K562 (cell line): ENCODE data around the gene PHF19. TPM values are rescaled to one million over a fixed set of nuclear protein-coding genes. Genes with fewer than 3 reads are reported as not detected.
A peak's percentile ranks its signal among the peaks of the same experiment; 100 is the strongest.

Experiments
- BHLHE40 ChIP-seq: IDR thresholded peaks from 2 replicates; pipeline ENCODE4 v1.6.1; 2011; ENCODE audit warnings: low read length, improper control_type of control experiment
- BMI1 ChIP-seq: fragments of 150-350 bp; IDR thresholded peaks from 2 replicates; pipeline ENCODE4 v1.6.1; 2014; ENCODE audit warnings: low read length
- CCNT2 ChIP-seq: IDR thresholded peaks from 2 replicates; pipeline ENCODE4 v1.6.1; 2011; ENCODE audit warnings: borderline replicate concordance, low read depth, mild to moderate bottlenecking, moderate library complexity, mixed read lengths, low read length; ENCODE audit not compliant: insufficient read length; ENCODE audit errors: extremely low read depth
- ETV6 ChIP-seq, 3 experiments: fragments of 150-350 bp in 1 of 3; sonication (generic) in 1 of 3; formaldehyde crosslinking in 1 of 3; IDR thresholded peaks; 2 replicates each; pipeline versions ENCODE4 v1.6.1 to v1.8.0; 2014 to 2022; ENCODE audit warnings: borderline replicate concordance in 2 of 3, low read depth in 2 of 3, antibody characterized with exemption in 1 of 3, low read length in 1 of 3, mild to moderate bottlenecking in 1 of 3, missing genetic modification reagents in 1 of 3
- JUND ChIP-seq, 2 experiments: IDR thresholded peaks; 2 replicates in 1 of 2; 3 replicates in 1 of 2; pipeline ENCODE4 v1.6.1; 2011; ENCODE audit warnings: borderline replicate concordance in 2 of 2, low read depth in 2 of 2, low read length in 2 of 2, improper control_type of control experiment in 1 of 2, missing biosample characterization in 1 of 2, missing genetic modification characterization in 1 of 2, missing genetic modification reagents in 1 of 2
- SMAD2 ChIP-seq: fragments of 150-350 bp; IDR thresholded peaks from 2 replicates; pipeline ENCODE4 v1.6.1; 2014; ENCODE audit warnings: low read depth, mild to moderate bottlenecking, low read length
- TFAP4 ChIP-seq: sonication (generic); formaldehyde crosslinking; IDR thresholded peaks from 2 replicates; pipeline ENCODE4 v1.8.0; 2022; ENCODE audit warnings: missing genetic modification reagents, mild to moderate bottlenecking, moderate library complexity, borderline replicate concordance
- ZFPM2 ChIP-seq: fragments of 250-450 bp; sonication (Bioruptor Pico); IDR thresholded peaks from 2 replicates; pipeline ENCODE4 v1.5.1; 2022; ENCODE audit warnings: mild to moderate bottlenecking
- ZKSCAN8 ChIP-seq: fragments of 200-800 bp; sonication (Bioruptor generic); IDR thresholded peaks from 2 replicates; pipeline ENCODE4 v1.6.1; 2016; ENCODE audit warnings: missing genetic modification characterization, missing compliant biosample characterization
- ZNF253 ChIP-seq: fragments of 250-450 bp; sonication (Bioruptor Pico); conservative IDR thresholded peaks from 2 replicates; pipeline ENCODE4 v1.6.1; 2021; ENCODE audit warnings: mild to moderate bottlenecking
- polyA plus RNA-seq, 8 experiments: library from polyadenylated mRNA; depleted of rRNA in 4 of 8; stranded (reverse) in 5 of 8; unstranded in 3 of 8; fragments of >200 nt; fragmentation: Nextera tagmentation in 2 of 8; fragmentation: Illumina TruSeq in 1 of 8; extraction: Ambion mirVana in 2 of 8; extraction: Trizol in 1 of 8; gene quantifications; 2 replicates each; pipeline versions ENCODE4 v1.2.1 to v1.2.3, GENCODE V29; 2011 to 2014; ENCODE audit warnings: inconsistent platforms in 1 of 8, missing spikeins in 1 of 8
- total RNA-seq, 7 experiments: library from RNA; depleted of rRNA in 6 of 7; stranded (reverse); fragments of >200 nt in 6 of 7; fragmentation: Illumina TruSeq in 2 of 7; extraction: Trizol in 2 of 7; gene quantifications; 2 replicates each; pipeline versions ENCODE4 v1.2.1 to v1.2.3, GENCODE V29; 2011 to 2021; ENCODE audit warnings: low replicate concordance in 1 of 7
- TF ChIP-seq, protein P1 (sequence below): fragments of 450-650 bp; formaldehyde crosslinking; IDR thresholded peaks from 2 replicates; pipeline ENCODE4 v1.4.0; 2022; ENCODE audit warnings: missing genetic modification characterization
- TF ChIP-seq, protein P2 (sequence below): sonication (generic); formaldehyde crosslinking; IDR thresholded peaks from 2 replicates; pipeline ENCODE4 v1.4.0; 2020; ENCODE audit warnings: mild to moderate bottlenecking, missing genetic modification reagents

Gene PHF19
- total and polyA plus RNA-seq, 9 of the 15 experiments (the other 6 are each of a cell fraction or from before 2014, with no cell fraction given), result 95.8 to 403 (median 255) TPM

DNA sequence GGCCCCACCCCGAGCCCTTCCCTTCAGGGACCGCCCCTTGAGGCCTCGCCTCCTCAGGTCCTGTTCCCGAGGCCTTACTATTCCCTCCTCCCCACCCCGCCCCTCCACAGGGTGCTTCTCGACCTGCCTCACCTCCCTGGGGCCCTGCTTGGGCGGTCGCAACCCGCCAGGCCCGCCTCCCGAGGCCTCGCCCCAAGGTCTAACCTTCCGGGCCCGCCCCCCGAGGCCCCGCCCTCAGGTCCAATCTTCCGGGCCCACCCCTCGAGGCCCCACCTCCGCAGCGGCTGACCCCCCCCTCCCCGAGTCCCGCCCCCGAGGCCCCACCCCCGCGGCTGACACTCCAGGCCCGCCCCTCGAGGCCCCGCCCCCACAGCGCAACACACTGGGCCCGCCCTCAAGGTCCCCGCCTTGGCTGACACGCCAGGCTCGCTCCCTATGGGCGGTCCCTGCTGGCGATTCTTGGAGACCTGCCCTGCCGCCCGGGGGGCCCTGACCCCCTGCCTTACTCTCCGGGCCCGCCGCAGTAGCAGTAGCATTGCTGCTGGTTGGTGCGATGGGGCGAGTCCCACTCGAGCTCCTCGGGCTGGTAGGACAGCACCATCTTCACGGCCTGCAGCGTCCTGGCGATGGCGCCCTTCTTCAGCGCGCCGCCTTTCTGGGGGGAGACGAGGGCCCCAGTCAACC, 8.2 kb downstream of the PHF19 start (continued):
- TF ChIP-seq, protein P1, sequence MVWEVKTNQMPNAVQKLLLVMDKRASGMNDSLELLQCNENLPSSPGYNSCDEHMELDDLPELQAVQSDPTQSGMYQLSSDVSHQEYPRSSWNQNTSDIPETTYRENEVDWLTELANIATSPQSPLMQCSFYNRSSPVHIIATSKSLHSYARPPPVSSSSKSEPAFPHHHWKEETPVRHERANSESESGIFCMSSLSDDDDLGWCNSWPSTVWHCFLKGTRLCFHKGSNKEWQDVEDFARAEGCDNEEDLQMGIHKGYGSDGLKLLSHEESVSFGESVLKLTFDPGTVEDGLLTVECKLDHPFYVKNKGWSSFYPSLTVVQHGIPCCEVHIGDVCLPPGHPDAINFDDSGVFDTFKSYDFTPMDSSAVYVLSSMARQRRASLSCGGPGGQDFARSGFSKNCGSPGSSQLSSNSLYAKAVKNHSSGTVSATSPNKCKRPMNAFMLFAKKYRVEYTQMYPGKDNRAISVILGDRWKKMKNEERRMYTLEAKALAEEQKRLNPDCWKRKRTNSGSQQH, result no peak
- no peak for TF ChIP-seq ZKSCAN8 (CRISPR knock-in tag)
- peak in 1 of 2 experiments; percentile 43; a peak in 1 of 4 replicates for TF ChIP-seq ETV6 (IDR thresholded peaks at IDR 0.05; ENCODE audit: borderline replicate concordance in 1 of 2, low read depth in 2 of 2, low read length in 1 of 2)
- TF ChIP-seq ETV6 (CRISPR knock-in tag; IDR thresholded peaks at IDR 0.05; ENCODE audit: borderline replicate concordance), result no peak
- TF ChIP-seq BMI1, result no peak
- no peak for TF ChIP-seq CCNT2
- TF ChIP-seq, protein P2, sequence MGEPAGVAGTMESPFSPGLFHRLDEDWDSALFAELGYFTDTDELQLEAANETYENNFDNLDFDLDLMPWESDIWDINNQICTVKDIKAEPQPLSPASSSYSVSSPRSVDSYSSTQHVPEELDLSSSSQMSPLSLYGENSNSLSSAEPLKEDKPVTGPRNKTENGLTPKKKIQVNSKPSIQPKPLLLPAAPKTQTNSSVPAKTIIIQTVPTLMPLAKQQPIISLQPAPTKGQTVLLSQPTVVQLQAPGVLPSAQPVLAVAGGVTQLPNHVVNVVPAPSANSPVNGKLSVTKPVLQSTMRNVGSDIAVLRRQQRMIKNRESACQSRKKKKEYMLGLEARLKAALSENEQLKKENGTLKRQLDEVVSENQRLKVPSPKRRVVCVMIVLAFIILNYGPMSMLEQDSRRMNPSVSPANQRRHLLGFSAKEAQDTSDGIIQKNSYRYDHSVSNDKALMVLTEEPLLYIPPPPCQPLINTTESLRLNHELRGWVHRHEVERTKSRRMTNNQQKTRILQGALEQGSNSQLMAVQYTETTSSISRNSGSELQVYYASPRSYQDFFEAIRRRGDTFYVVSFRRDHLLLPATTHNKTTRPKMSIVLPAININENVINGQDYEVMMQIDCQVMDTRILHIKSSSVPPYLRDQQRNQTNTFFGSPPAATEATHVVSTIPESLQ (CRISPR knock-in tag), result no peak
- TF ChIP-seq ZNF253 (CRISPR knock-in tag), result no peak
- 0 out of 2 replicates have a peak, but pooled peaks have one; percentile 46 for TF ChIP-seq SMAD2
- peak; percentile 64; the same call in 1 of the 2 replicates for TF ChIP-seq JUND (IDR thresholded peaks at IDR 0.05; ENCODE audit: borderline replicate concordance, low read depth, low read length)
- no peak for TF ChIP-seq JUND (tag; IDR thresholded peaks at IDR 0.05; ENCODE audit: borderline replicate concordance, low read depth, low read length)
- TF ChIP-seq ZFPM2 (CRISPR knock-in tag), result no peak
- TF ChIP-seq TFAP4 (CRISPR knock-in tag), result no peak
- TF ChIP-seq BHLHE40, result peak; percentile 77
